Aorta (tissue), 5 donors: ENCODE measurements around the gene SLC26A8. TPM values are rescaled to one million over a fixed set of nuclear protein-coding genes. Genes with fewer than 3 reads are reported as not detected.
"Not testable (repeated sequence)": the region's sequence is repeated elsewhere in the genome, so short reads cannot be mapped to it uniquely, and the experiment has no call there.

Experiments used
- ATAC-seq: fragments of 200-7000 bp; cut with Tn5 transposase; one replicate; pipeline ENCODE4 v1.9.1; 2022; ENCODE audit warnings: moderate library complexity; ENCODE audit not compliant: low FRiP score
- DNase-seq, 2 donors: peaks; one replicate each; pipeline ENCODE4 v3.0.0-alpha.2; 2020
- H3K27ac ChIP-seq, 2 donors: one replicate each; pipeline ENCODE4 v1.5.1; 2013; ENCODE audit warnings: low read length in 2 of 2, mild to moderate bottlenecking in 2 of 2, moderate library complexity in 2 of 2, control low read depth in 1 of 2, inconsistent platforms in 1 of 2, low read depth in 1 of 2
- H3K27me3 ChIP-seq, 2 donors: one replicate each; pipeline ENCODE4 v1.6.1; 2013; ENCODE audit warnings: control low read depth in 1 of 2, low read length in 1 of 2, mild to moderate bottlenecking in 1 of 2, moderate library complexity in 1 of 2; ENCODE audit not compliant: insufficient read depth in 2 of 2, control insufficient read depth in 1 of 2
- H3K36me3 ChIP-seq, 2 donors: one replicate each; pipeline ENCODE4 v1.6.1; 2013; ENCODE audit warnings: control low read depth in 1 of 2, low read length in 1 of 2, mild to moderate bottlenecking in 1 of 2; ENCODE audit not compliant: insufficient read depth in 2 of 2, control insufficient read depth in 1 of 2
- H3K4me1 ChIP-seq, 2 donors: one replicate each; pipeline ENCODE4 v1.6.1; 2013; ENCODE audit warnings: low read length in 2 of 2, control low read depth in 1 of 2, mild to moderate bottlenecking in 1 of 2, moderate library complexity in 1 of 2; ENCODE audit not compliant: insufficient read depth in 2 of 2, control insufficient read depth in 1 of 2
- H3K4me3 ChIP-seq, 2 donors: one replicate each; pipeline ENCODE4 v1.5.1; 2013; ENCODE audit warnings: low read length in 2 of 2, control low read depth in 1 of 2, mild to moderate bottlenecking in 1 of 2
- H3K9me3 ChIP-seq: one replicate; pipeline ENCODE4 v1.6.1; 2013; ENCODE audit warnings: mild to moderate bottlenecking, low read length; ENCODE audit not compliant: control insufficient read depth
- WGBS, 2 donors: extraction: QIAGEN DNeasy Blood & Tissue Kit; methylation state at CpG; one replicate each; pipeline ENCODE4 v1.1.7; 2013; 5-methylcytosine and 5-hydroxymethylcytosine counted together
- intact Hi-C, 2 donors: fragments of 100-400 bp; cut with DNase I; formaldehyde crosslinking; loops; one replicate each; pipeline versions ENCODE4 v1.14.2 to v1.15.0; 2022
- polyA plus RNA-seq, 2 donors: library from polyadenylated mRNA; stranded (reverse); fragments of 200-250 nt; gene quantifications; one replicate each; pipeline ENCODE4 v1.2.3, GENCODE V29; 2013
- total RNA-seq, 2 donors: library from RNA; stranded (reverse); fragmentation: NEBNext Ultra II Directional; extraction: Animal tissue kit (Norgen Biotek cat#: 25700); gene quantifications; one replicate each; pipeline ENCODE4 v1.2.1, GENCODE V29; 2021
- donor health status: healthy with polysubstance abuse.
- donor health status: Bipolar disorder and iron deficiency.
- donor health status: DM: no; HTN: no; CAD: no.
- donor health status: DM: no; HTN: no; CAD: no.
- donor health status: DM: yes; HTN: yes; CAD: no.

Gene SLC26A8
- total and polyA plus RNA-seq, 4 donors, result 0.26 to 0.33 TPM; not detected in 2

DNA sequence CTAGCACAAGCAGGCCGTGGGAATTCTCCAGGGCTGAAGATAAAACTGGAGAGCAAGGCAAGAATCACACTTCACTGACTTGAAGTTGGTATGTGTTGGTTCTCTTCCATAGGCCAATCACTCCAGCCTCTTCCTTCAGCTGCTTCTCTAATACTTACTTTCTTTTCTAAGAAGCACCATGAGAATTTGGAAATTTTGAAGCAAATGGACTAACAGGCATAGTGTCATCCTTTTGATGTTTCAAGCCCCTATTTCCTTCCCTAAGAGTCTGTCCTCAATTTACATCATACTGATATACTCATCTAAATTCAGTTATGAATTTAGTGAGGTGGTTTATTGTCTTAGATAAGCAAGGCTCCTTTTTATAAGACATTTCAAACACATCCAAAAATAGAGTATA is 24.0 kb downstream of the SLC26A8 start:
- 60 to 62% methylated on average over 1 of the region's 1 CpG for WGBS, 2 donors
- no peak for DNase-seq
- no peaks in the 10 kb centered on the region for H3K27me3 ChIP-seq

GRCh38 chr6:35993150-35993549 is 31.3 kb downstream of the SLC26A8 start:
- no peak for ATAC-seq
- 75 to 80% methylated on average over 3 of the region's 3 CpGs for WGBS, 2 donors
- H3K27ac ChIP-seq, result no peak overlapping the region
- H3K36me3 ChIP-seq, result no peaks in the 10 kb centered on the region
- H3K4me3 ChIP-seq, result no peak overlapping the region
- no peaks in the 10 kb centered on the region for H3K27me3 ChIP-seq
- intact Hi-C loops, result no loop called here
- H3K4me1 ChIP-seq, result no peaks in the 10 kb centered on the region
- DNase-seq, result no peak
- peaks cover 1% of the 10 kb centered on the region for H3K9me3 ChIP-seq

More for the DNA sequence above, 24.0 kb downstream of the SLC26A8 start:
- Histone ChIP-seq H3K9me3 (no peaks in the 10 kb centered on the region), H3K36me3 (no peaks in the 10 kb centered on the region), H3K4me1 (no peaks in the 10 kb centered on the region), H3K27ac (no peak overlapping the region), H3K4me3 (no peak overlapping the region)
- no peak for ATAC-seq
- intact Hi-C loops, result no loop called here

- H3K27ac ChIP-seq, ATAC-seq, intact Hi-C loops, H3K36me3 ChIP-seq, H3K27me3 ChIP-seq, H3K9me3 ChIP-seq, H3K4me1 ChIP-seq, DNase-seq, H3K4me3 ChIP-seq: not testable (repeated sequence)
- whole genome bisulfite sequencing, 2 donors, result 83 to 92% methylated on average over 9 of the region's 9 CpGs
These were observed 36.4 kb downstream of the SLC26A8 start for GRCh38 chr6:35988047-35988446.

DNA sequence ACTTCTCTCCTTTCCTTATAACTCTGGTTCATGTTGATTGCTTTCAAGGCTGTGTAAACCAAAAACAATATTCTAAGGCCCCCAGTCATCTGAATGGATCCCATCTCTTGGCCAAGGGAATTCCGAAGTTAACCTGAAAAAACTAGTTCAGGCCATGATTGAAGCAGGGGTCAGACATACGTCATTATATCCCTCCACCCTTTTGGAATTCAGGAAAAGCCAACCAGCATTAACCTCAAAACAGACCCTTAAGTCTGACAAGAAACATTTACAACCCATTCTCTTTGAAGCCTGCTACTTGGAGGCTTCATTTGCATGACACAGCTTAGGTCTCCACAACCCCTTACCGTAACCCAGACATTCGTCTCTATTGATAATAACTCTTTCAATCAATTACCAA is 39.7 kb downstream of the SLC26A8 start:
- intact Hi-C loops, result no loop called here
- WGBS, 2 donors, result 56 to 59% methylated on average over 4 of the region's 4 CpGs
- ATAC-seq, result no peak

DNA sequence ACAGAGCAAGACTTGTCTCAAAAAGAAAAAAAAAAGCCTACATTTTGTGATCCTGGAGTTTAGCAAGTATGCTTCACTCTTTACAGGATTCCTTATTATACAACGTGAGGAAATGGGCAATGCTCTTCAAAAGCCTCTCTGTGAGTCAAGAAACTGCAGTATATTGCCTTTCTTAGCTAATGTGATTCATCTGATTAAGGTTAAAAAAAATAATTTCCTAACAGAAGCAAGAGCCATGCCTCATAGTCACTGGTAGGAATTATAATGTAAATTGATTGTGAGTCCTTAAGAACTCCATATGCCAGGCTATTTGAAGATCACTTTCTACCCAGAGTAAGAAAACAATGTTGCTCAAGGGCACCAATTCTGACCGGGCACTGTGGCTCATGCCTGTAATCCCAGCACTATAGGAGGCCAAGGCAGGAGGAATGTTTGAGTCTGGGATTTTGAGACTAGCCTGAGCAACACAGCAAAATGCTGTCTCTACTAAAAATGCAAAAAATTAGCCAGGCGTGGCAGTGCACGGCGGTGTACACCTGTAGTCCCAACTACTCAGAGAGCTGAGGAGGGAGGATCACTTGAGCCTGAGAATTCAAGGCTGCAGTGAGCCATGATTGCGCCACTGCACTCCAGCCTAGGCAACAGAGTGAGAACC is 43.3 kb downstream of the SLC26A8 start:
- 83% methylated on average over 6 of the region's 6 CpGs for WGBS, 2 donors
- no peak for DNase-seq

More for the DNA sequence above, 39.7 kb downstream of the SLC26A8 start:
- H3K4me3 ChIP-seq, result no peak overlapping the region
- H3K27ac ChIP-seq, result no peak overlapping the region
- no peaks in the 10 kb centered on the region for H3K36me3 ChIP-seq
- no peaks in the 10 kb centered on the region for H3K27me3 ChIP-seq
- DNase-seq, result no peak
- no peaks in the 10 kb centered on the region for H3K9me3 ChIP-seq
- H3K4me1 ChIP-seq, result no peaks in the 10 kb centered on the region

GRCh38 chr6:35980126-35980525 is 44.3 kb downstream of the SLC26A8 start:
- H3K9me3 ChIP-seq, H3K27me3 ChIP-seq, DNase-seq, H3K4me3 ChIP-seq, H3K27ac ChIP-seq, H3K36me3 ChIP-seq, intact Hi-C loops, H3K4me1 ChIP-seq, ATAC-seq: not testable (repeated sequence)
- 90 to 94% methylated on average over 1 of the region's 1 CpG for WGBS, 2 donors

More for the DNA sequence above, 43.3 kb downstream of the SLC26A8 start:
- H3K4me1 ChIP-seq, result no peaks in the 10 kb centered on the region
- H3K27ac ChIP-seq, result no peak overlapping the region
- H3K36me3 ChIP-seq, result no peaks in the 10 kb centered on the region
- H3K27me3 ChIP-seq, result no peaks in the 10 kb centered on the region
- no peak overlapping the region for H3K4me3 ChIP-seq
- H3K9me3 ChIP-seq, result no peaks in the 10 kb centered on the region
- no peak for ATAC-seq
- intact Hi-C loops, result no loop called here

- Histone ChIP-seq H3K9me3 (no peaks in the 10 kb centered on the region), H3K4me3 (no peak overlapping the region), H3K27me3 (no peaks in the 10 kb centered on the region), H3K36me3 (no peaks in the 10 kb centered on the region), H3K27ac (no peak overlapping the region), H3K4me1 (no peaks in the 10 kb centered on the region)
- DNase-seq (no peak), ATAC-seq (no peak)
- intact Hi-C loops, result no loop called here
- WGBS, 2 donors, result 81 to 88% methylated on average over 4 of the region's 4 CpGs
These were observed 47.1 kb downstream of the SLC26A8 start for GRCh38 chr6:35977308-35977707.

DNA sequence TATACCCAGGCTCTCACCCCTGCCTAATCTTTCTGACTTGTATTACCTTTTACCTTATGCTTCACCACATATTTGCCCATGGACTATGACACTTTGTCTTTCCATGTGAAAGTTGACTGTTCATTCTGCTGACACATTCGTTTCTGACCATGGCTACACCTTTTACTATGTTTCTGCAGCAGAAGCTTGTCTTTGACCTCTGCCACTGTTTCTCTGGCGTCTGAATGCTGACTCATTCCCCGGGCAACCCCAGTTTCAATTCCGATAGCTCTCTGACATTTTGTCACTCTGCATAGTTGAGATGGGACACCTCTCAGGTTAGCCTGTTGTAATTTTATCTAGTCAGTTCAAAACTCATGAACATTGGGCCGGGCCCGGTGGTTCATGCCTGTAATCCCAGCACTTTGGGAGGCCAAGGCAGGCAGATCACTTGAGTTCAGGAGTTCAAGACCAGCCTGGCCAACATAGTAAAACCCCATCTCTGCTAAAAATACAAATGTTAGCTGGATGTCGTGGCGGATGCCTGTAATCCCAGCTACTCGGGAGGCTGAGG is 50.7 kb downstream of the SLC26A8 start:
- Histone ChIP-seq H3K27ac (no peak overlapping the region), H3K36me3 (no peaks in the 10 kb centered on the region), H3K4me3 (no peak overlapping the region), H3K9me3 (no peaks in the 10 kb centered on the region), H3K27me3 (no peaks in the 10 kb centered on the region), H3K4me1 (no peaks in the 10 kb centered on the region)
- 87 to 92% methylated on average over 9 of the region's 9 CpGs for WGBS, 2 donors
- ATAC-seq (no peak), DNase-seq (no peak)
- intact Hi-C loops, result no loop called here
